HepG2 (cell line): ENCODE measurements around the gene XPC. TPM values are rescaled to one million over a fixed set of nuclear protein-coding genes. Genes with fewer than 3 reads are reported as not detected.
A peak's percentile ranks its signal among the peaks of the same experiment; 100 is the strongest.

ENCODE experiments used
- ATM ChIP-seq: fragments of 450-650 bp; IDR thresholded peaks from 2 replicates; pipeline ENCODE4 v1.7.1; 2017; ENCODE audit warnings: mild to moderate bottlenecking, borderline replicate concordance
- DMAP1 ChIP-seq: IDR thresholded peaks from 2 replicates; pipeline ENCODE4 v1.6.1; 2016
- KAT7 ChIP-seq: IDR thresholded peaks from 2 replicates; pipeline ENCODE4 v1.6.1; 2018; ENCODE audit warnings: borderline replicate concordance, missing compliant biosample characterization
- NFATC3 ChIP-seq: sonication (generic); formaldehyde crosslinking; IDR thresholded peaks from 2 replicates; pipeline ENCODE4 v1.5.1; 2020; ENCODE audit warnings: mild to moderate bottlenecking, missing genetic modification reagents
- POGZ ChIP-seq: sonication (generic); formaldehyde crosslinking; IDR thresholded peaks from 2 replicates; pipeline ENCODE4 v1.4.0; 2020; ENCODE audit warnings: mild to moderate bottlenecking, missing genetic modification reagents
- TAF1 ChIP-seq: sonication (generic); formaldehyde crosslinking; IDR thresholded peaks from 2 replicates; pipeline ENCODE4 v1.4.0; 2020; ENCODE audit warnings: missing genetic modification reagents
- TEAD3 ChIP-seq: optimal IDR thresholded peaks from 2 replicates; pipeline ENCODE3; 2016; ENCODE audit warnings: borderline replicate concordance
- YEATS2 ChIP-seq: sonication (generic); formaldehyde crosslinking; IDR thresholded peaks from 2 replicates; pipeline ENCODE4 v1.4.0; 2020; ENCODE audit warnings: missing genetic modification reagents, borderline replicate concordance
- ZNF292 ChIP-seq: sonication (generic); formaldehyde crosslinking; IDR thresholded peaks from 2 replicates; pipeline ENCODE4 v1.8.1; 2022; ENCODE audit warnings: mild to moderate bottlenecking, low read depth, missing genetic modification reagents, borderline replicate concordance
- ZNF746 ChIP-seq: sonication (generic); formaldehyde crosslinking; IDR thresholded peaks from 2 replicates; pipeline ENCODE4 v1.8.0; 2022; ENCODE audit warnings: mild to moderate bottlenecking, missing genetic modification reagents
- polyA plus RNA-seq, 8 experiments: library from polyadenylated mRNA; depleted of rRNA in 3 of 8; stranded (reverse) in 7 of 8; unstranded in 1 of 8; fragments of >200 nt; fragmentation: Illumina TruSeq in 4 of 8; extraction: Trizol in 4 of 8; gene quantifications; 2 replicates each; pipeline versions ENCODE4 v1.2.1 to v1.2.3, GENCODE V29; 2011 to 2016; ENCODE audit warnings: low read depth in 4 of 8, missing spikeins in 1 of 8, mixed read lengths in 1 of 8; ENCODE audit not compliant: insufficient read depth in 1 of 8
- total RNA-seq, 5 experiments: library from RNA; depleted of rRNA; stranded (reverse); fragments of >200 nt; fragmentation: Illumina TruSeq; extraction: Trizol; gene quantifications; 2 replicates each; pipeline ENCODE4 v1.2.3, GENCODE V29; 2016; ENCODE audit warnings: low read depth in 1 of 5
- TF ChIP-seq, protein P1 (sequence below): sonication (generic); formaldehyde crosslinking; IDR thresholded peaks from 2 replicates; pipeline ENCODE4 v1.5.1; 2020; ENCODE audit warnings: missing genetic modification reagents, mild to moderate bottlenecking, borderline replicate concordance
- TF ChIP-seq, protein P2 (sequence below): sonication (generic); formaldehyde crosslinking; IDR thresholded peaks from 2 replicates; pipeline ENCODE4 v1.8.1; 2023; ENCODE audit warnings: mild to moderate bottlenecking, missing genetic modification reagents
- TF ChIP-seq, protein P3 (sequence below): sonication (generic); formaldehyde crosslinking; IDR thresholded peaks from 2 replicates; pipeline ENCODE4 v1.5.0; 2020; ENCODE audit warnings: mild to moderate bottlenecking, missing genetic modification reagents
- TF ChIP-seq, protein P4 (sequence below): IDR thresholded peaks from 2 replicates; pipeline ENCODE4 v1.6.1; 2016; ENCODE audit warnings: missing biosample characterization, missing genetic modification reagents, low read depth
- TF ChIP-seq, protein P5 (sequence below): sonication (generic); formaldehyde crosslinking; IDR thresholded peaks from one replicate; pipeline ENCODE4 v1.5.1; 2020; ENCODE audit warnings: mild to moderate bottlenecking, missing genetic modification reagents; ENCODE audit errors: not compliant biosample characterization

The XPC gene
- total and polyA plus RNA-seq, 2 of the 13 experiments (the other 11 are each of a cell fraction or from before 2014, with no cell fraction given), result 9.4 to 24.1 TPM

DNA sequence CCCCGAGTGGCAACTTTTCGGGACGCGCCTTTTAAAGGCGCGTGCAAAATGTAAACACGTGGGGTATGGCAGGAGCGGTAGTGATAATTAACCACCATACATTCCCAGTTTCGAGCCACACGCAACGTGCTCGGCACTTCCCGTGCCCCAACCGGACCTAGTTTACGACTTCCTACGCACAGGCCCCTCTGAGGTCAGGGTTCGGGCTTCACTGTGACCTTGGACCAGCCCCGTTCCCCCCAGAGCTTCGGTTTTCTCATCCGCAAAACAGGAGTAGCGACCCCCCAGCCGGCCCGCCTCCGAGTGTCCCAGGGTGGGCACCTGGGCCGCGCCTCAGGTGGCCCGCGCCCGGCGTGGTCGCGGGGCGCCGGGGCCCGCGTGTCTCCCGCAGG is 54.2 kb downstream of the XPC start (continued):
- TF ChIP-seq, protein P1, sequence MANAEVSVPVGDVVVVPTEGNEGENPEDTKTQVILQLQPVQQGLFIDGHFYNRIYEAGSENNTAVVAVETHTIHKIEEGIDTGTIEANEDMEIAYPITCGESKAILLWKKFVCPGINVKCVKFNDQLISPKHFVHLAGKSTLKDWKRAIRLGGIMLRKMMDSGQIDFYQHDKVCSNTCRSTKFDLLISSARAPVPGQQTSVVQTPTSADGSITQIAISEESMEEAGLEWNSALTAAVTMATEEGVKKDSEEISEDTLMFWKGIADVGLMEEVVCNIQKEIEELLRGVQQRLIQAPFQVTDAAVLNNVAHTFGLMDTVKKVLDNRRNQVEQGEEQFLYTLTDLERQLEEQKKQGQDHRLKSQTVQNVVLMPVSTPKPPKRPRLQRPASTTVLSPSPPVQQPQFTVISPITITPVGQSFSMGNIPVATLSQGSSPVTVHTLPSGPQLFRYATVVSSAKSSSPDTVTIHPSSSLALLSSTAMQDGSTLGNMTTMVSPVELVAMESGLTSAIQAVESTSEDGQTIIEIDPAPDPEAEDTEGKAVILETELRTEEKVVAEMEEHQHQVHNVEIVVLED (CRISPR knock-in tag), result no peak
- TF ChIP-seq ZNF746 (CRISPR knock-in tag) (peak; percentile 46; the same call in 1 of the 2 replicates), ATM (no peak), DMAP1 (CRISPR knock-in tag) (peak; percentile 95), YEATS2 (CRISPR knock-in tag) (no peak; the same call in 1 of the 2 replicates), NFATC3 (CRISPR knock-in tag) (no peak), POGZ (CRISPR knock-in tag) (0 out of 2 replicates have a peak, but pooled peaks have one; percentile 10), KAT7 (CRISPR knock-in tag) (no peak; the same call in 1 of the 2 replicates), ZNF292 (CRISPR knock-in tag) (peak; percentile 35; the same call in 1 of the 2 replicates), TEAD3 (CRISPR knock-in tag) (peak; percentile 55), TAF1 (peak; percentile 47; the same call in 1 of the 2 replicates)
- TF ChIP-seq, protein P2, sequence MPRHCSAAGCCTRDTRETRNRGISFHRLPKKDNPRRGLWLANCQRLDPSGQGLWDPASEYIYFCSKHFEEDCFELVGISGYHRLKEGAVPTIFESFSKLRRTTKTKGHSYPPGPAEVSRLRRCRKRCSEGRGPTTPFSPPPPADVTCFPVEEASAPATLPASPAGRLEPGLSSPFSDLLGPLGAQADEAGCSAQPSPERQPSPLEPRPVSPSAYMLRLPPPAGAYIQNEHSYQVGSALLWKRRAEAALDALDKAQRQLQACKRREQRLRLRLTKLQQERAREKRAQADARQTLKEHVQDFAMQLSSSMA (CRISPR knock-in tag), result no peak
- TF ChIP-seq, protein P3, sequence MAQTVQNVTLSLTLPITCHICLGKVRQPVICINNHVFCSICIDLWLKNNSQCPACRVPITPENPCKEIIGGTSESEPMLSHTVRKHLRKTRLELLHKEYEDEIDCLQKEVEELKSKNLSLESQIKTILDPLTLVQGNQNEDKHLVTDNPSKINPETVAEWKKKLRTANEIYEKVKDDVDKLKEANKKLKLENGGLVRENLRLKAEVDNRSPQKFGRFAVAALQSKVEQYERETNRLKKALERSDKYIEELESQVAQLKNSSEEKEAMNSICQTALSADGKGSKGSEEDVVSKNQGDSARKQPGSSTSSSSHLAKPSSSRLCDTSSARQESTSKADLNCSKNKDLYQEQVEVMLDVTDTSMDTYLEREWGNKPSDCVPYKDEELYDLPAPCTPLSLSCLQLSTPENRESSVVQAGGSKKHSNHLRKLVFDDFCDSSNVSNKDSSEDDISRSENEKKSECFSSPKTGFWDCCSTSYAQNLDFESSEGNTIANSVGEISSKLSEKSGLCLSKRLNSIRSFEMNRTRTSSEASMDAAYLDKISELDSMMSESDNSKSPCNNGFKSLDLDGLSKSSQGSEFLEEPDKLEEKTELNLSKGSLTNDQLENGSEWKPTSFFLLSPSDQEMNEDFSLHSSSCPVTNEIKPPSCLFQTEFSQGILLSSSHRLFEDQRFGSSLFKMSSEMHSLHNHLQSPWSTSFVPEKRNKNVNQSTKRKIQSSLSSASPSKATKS, result 0 out of 2 replicates have a peak, but pooled peaks have one; percentile 23
- TF ChIP-seq, protein P4, sequence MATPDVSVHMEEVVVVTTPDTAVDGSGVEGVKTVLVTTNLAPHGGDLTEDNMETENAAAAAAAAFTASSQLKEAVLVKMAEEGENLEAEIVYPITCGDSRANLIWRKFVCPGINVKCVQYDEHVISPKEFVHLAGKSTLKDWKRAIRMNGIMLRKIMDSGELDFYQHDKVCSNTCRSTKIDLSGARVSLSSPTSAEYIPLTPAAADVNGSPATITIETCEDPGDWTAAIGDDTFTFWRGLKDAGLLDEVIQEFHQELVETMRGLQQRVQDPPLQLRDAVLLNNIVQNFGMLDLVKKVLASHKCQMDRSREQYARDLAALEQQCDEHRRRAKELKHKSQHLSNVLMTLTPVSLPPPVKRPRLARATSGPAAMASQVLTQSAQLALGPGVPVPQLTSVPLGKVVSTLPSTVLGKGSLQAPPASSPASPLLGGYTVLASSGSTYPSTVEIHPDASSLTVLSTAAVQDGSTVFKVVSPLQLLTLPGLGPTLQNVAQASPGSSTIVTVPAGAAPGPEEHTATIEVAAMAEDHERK, result peak; percentile 17; the same call in 1 of the 2 replicates
- TF ChIP-seq, protein P5, sequence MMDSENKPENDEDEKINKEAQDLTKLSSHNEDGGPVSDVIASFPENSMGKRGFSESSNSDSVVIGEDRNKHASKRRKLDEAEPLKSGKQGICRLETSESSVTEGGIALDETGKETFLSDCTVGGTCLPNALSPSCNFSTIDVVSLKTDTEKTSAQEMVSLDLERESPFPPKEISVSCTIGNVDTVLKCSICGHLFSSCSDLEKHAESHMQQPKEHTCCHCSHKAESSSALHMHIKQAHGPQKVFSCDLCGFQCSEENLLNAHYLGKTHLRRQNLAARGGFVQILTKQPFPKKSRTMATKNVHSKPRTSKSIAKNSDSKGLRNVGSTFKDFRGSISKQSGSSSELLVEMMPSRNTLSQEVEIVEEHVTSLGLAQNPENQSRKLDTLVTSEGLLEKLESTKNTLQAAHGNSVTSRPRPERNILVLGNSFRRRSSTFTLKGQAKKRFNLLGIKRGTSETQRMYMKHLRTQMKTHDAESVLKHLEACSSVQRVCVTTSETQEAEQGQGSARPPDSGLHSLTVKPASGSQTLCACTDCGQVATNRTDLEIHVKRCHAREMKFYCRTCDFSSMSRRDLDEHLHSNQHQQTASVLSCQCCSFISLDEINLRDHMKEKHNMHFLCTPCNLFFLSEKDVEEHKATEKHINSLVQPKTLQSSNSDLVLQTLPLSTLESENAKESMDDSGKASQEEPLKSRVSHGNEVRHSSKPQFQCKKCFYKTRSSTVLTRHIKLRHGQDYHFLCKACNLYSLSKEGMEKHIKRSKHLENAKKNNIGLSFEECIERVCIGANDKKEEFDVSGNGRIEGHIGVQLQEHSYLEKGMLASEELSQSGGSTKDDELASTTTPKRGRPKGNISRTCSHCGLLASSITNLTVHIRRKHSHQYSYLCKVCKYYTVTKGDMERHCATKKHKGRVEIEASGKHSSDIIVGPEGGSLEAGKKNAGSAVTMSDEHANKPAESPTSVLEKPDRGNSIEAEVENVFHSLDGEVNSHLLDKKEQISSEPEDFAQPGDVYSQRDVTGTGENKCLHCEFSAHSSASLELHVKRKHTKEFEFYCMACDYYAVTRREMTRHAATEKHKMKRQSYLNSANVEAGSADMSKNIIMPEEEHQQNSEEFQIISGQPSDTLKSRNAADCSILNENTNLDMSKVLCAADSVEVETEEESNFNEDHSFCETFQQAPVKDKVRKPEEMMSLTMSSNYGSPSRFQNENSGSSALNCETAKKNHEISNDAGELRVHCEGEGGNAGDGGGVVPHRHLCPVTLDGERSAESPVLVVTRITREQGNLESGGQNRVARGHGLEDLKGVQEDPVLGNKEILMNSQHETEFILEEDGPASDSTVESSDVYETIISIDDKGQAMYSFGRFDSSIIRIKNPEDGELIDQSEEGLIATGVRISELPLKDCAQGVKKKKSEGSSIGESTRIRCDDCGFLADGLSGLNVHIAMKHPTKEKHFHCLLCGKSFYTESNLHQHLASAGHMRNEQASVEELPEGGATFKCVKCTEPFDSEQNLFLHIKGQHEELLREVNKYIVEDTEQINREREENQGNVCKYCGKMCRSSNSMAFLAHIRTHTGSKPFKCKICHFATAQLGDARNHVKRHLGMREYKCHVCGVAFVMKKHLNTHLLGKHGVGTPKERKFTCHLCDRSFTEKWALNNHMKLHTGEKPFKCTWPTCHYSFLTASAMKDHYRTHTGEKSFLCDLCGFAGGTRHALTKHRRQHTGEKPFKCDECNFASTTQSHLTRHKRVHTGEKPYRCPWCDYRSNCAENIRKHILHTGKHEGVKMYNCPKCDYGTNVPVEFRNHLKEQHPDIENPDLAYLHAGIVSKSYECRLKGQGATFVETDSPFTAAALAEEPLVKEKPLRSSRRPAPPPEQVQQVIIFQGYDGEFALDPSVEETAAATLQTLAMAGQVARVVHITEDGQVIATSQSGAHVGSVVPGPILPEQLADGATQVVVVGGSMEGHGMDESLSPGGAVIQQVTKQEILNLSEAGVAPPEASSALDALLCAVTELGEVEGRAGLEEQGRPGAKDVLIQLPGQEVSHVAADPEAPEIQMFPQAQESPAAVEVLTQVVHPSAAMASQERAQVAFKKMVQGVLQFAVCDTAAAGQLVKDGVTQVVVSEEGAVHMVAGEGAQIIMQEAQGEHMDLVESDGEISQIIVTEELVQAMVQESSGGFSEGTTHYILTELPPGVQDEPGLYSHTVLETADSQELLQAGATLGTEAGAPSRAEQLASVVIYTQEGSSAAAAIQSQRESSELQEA, result peak; percentile 72
